DND-41 (cell line): ENCODE data around the gene PTGIR.
A peak's percentile ranks its signal among the peaks of the same experiment; 100 is the strongest.

ENCODE experiments used
- ATAC-seq: fragments of 200-7000 bp; cut with Tn5 transposase; 3 replicates; pipeline ENCODE4 v1.9.1; 2021; ENCODE audit warnings: low read depth; ENCODE audit not compliant: insufficient read depth
- DNase-seq: peaks from one replicate; pipeline ENCODE4 v3.0.0-alpha.2; 2020
- H2AFZ ChIP-seq: 2 replicates; pipeline ENCODE4 v1.6.0; 2012; ENCODE audit warnings: low read depth, low read length
- H3K27ac ChIP-seq: 2 replicates; pipeline ENCODE4 v1.5.1; 2012; ENCODE audit warnings: low read length, inconsistent platforms
- H3K27me3 ChIP-seq: fragments of 200-600 bp; sonication (generic); 2 replicates; pipeline ENCODE4 v1.6.0; 2012; ENCODE audit warnings: low read length, mild to moderate bottlenecking, inconsistent platforms; ENCODE audit not compliant: insufficient read depth, poor library complexity
- H3K36me3 ChIP-seq: 2 replicates; pipeline ENCODE4 v1.5.1; 2012; ENCODE audit warnings: low read length, inconsistent platforms; ENCODE audit not compliant: insufficient read depth
- H3K4me1 ChIP-seq: 2 replicates; pipeline ENCODE4 v1.5.1; 2012; ENCODE audit warnings: mild to moderate bottlenecking, low read length; ENCODE audit not compliant: insufficient read depth
- H3K4me2 ChIP-seq: 2 replicates; pipeline ENCODE4 v1.6.0; 2012; ENCODE audit warnings: mild to moderate bottlenecking, moderate library complexity, low read length, inconsistent platforms; ENCODE audit not compliant: insufficient read depth
- H3K4me3 ChIP-seq, 2 experiments: fragments of 200-600 bp in 1 of 2; shearing (Covaris generic) in 1 of 2; 2 replicates each; pipeline ENCODE4 v1.5.1; 2012 to 2016; ENCODE audit warnings: inconsistent platforms in 2 of 2, low read length in 2 of 2, mild to moderate bottlenecking in 2 of 2, low read depth in 1 of 2, moderate library complexity in 1 of 2
- H3K79me2 ChIP-seq: 2 replicates; pipeline ENCODE4 v1.6.0; 2012; ENCODE audit warnings: low read length, inconsistent platforms; ENCODE audit not compliant: insufficient read depth
- H3K9ac ChIP-seq: 2 replicates; pipeline ENCODE4 v1.6.0; 2012; ENCODE audit warnings: low read depth, mild to moderate bottlenecking, inconsistent platforms, low read length, moderate library complexity
- H3K9me3 ChIP-seq: 2 replicates; pipeline ENCODE4 v1.5.1; 2012; ENCODE audit warnings: low read length, moderate library complexity, mild to moderate bottlenecking, inconsistent platforms; ENCODE audit not compliant: insufficient read depth, severe bottlenecking
- H4K20me1 ChIP-seq: 2 replicates; pipeline ENCODE4 v1.6.0; 2012; ENCODE audit warnings: low read length; ENCODE audit not compliant: insufficient read depth
- EZH2 ChIP-seq: IDR thresholded peaks from 3 replicates; pipeline ENCODE4 v1.6.1; 2012; ENCODE audit warnings: borderline replicate concordance, low read depth, mild to moderate bottlenecking, moderate library complexity, low read length, inconsistent platforms; ENCODE audit not compliant: severe bottlenecking
- TF ChIP-seq, protein P1 (sequence below): IDR thresholded peaks from 2 replicates; pipeline ENCODE4 v1.5.1; 2012; ENCODE audit warnings: borderline replicate concordance, low read length, moderate library complexity, mild to moderate bottlenecking; ENCODE audit not compliant: poor library complexity, severe bottlenecking; ENCODE audit errors: extremely low read depth

Gene PTGIR

DNA sequence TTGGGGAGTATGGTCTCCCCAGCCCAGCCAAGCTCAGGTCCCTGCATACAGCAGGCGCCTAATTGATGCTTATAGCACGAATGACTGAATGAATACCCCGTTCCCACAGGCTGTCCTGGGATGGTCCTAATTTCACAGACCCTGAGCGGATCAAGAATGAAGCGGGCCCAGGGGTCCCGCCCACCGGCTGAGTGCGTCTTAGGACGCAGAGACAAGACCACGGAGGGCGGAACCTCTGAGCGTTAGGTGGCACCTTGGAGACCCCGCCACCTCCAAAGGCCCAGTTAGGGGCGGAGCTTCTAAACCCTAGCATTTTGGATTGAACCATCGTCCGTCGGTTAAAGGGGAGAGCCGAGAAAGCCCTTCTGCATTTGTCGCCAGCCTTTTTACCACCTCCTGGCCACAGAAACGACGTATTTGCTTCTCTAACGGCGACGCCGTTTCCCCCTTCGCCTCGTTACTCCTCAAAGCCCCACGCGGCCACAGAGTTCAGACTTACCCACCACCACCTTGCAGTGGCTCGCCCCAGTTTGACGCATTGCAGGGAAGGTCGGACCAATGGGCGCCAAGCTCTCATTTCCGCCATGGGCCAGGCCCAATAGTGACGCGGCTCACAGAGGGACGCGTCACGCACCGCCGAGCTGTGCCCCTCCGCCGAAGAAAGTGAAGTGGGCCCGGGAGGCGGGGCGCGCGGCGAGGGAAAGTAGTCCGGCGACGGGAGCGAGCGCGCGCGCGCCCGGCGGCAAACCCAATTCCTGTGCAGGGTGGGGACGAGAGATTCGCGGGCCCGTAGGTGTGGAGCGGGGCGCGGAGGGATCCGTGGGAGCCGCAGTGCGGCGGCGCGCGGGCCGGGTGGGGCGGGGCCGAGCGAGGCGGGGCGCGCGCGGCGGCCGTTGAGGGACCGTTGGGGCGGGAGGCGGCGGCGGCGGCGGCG, 24.2 kb downstream of the PTGIR start:
- Histone ChIP-seq H2AFZ (peak overlapping the region; percentile 95), H3K4me1 (peaks cover 37% of the 10 kb centered on the region), H3K4me2 (peak overlapping the region; percentile 64), H3K36me3 (peaks cover 34% of the 10 kb centered on the region), H3K4me3 (peak overlapping the region; percentile 15 to 72; a peak in 3 of 4 replicates), H3K27me3 (no peaks in the 10 kb centered on the region), H3K27ac (peak overlapping the region; percentile 100), H3K9ac (peak overlapping the region; percentile 93), H3K79me2 (peaks cover 45% of the 10 kb centered on the region), H4K20me1 (peaks cover 37% of the 10 kb centered on the region), H3K9me3 (peaks cover 6% of the 10 kb centered on the region)
- DNase-seq: peak; percentile 98
- TF ChIP-seq EZH2: no peak
- TF ChIP-seq, protein P1, sequence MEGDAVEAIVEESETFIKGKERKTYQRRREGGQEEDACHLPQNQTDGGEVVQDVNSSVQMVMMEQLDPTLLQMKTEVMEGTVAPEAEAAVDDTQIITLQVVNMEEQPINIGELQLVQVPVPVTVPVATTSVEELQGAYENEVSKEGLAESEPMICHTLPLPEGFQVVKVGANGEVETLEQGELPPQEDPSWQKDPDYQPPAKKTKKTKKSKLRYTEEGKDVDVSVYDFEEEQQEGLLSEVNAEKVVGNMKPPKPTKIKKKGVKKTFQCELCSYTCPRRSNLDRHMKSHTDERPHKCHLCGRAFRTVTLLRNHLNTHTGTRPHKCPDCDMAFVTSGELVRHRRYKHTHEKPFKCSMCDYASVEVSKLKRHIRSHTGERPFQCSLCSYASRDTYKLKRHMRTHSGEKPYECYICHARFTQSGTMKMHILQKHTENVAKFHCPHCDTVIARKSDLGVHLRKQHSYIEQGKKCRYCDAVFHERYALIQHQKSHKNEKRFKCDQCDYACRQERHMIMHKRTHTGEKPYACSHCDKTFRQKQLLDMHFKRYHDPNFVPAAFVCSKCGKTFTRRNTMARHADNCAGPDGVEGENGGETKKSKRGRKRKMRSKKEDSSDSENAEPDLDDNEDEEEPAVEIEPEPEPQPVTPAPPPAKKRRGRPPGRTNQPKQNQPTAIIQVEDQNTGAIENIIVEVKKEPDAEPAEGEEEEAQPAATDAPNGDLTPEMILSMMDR: peak; percentile 3
- ATAC-seq: peak; percentile 88

DNA sequence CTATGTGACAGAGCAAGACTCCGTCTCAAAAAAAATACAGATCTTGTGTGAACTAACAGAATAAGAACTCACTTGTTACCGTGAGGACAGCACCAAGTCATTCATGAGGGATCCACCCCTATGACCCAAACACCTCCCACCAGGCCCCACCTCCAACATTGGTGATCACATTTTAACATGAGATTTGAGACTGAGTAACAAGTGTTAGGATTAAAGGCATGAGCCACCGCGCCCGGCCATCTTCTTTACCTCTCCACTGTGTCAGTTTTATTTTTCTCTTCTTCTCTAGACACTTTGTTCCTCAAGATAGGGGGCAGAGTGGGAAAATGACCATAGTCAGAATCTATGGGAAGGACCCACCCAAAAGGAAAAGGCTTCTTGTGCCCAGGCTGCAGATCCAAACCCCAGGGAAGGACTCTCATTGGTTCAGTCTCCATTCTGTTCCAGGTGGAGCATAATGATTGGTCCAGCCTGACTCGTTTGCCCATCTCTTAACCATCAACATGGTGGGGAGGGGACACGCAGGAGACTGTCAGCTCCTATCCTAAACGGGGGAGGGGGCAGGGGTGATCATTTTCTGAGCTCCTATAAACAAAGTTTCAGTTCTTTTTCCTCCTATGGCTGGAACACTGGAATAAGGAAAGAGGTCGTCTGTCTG, 25.0 kb downstream of the PTGIR start:
- Histone ChIP-seq H3K4me1 (peaks cover 30% of the 10 kb centered on the region), H4K20me1 (peaks cover 29% of the 10 kb centered on the region), H3K27ac (peak overlapping the region; percentile 100), H3K79me2 (peaks cover 37% of the 10 kb centered on the region), H3K9me3 (peaks cover 6% of the 10 kb centered on the region), H3K36me3 (peaks cover 26% of the 10 kb centered on the region), H3K4me2 (peak overlapping the region; percentile 64), H3K9ac (peak overlapping the region; percentile 93), H3K4me3 (peak overlapping the region; percentile 15 to 72; a peak in 3 of 4 replicates), H2AFZ (peak overlapping the region; percentile 95), H3K27me3 (no peaks in the 10 kb centered on the region)
- no peak for DNase-seq
- TF ChIP-seq, protein P1: no peak
- TF ChIP-seq EZH2: no peak
- ATAC-seq: no peak

DNA sequence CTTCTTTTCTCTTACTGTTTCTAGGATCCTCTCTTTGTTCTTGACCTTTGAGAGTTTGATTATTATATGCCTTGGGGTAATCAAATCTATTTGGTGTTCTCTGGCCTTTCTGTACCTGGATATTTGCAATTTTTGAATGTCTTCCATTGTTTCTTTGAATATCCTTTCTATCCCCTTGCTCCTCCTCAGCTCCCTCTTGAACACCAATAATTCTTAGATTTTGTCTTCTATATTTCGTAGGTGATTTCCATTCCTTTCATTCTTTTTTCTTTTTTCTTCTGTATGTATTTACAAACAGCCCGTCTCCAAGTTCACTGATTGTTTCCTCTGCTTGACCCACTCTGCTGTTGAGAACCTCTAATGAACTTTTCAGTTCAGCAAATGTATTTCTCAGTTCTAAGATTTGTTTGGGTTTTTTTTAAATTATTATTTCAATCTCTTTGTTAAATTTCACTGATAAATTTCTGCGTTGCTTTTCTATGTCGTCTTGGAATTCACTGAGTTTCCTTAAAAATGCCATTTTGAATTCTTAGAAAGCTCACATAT, 26.4 kb downstream of the PTGIR start:
- H3K36me3 ChIP-seq: peaks cover 12% of the 10 kb centered on the region
- DNase-seq: no peak
- H3K79me2 ChIP-seq: peaks cover 23% of the 10 kb centered on the region
- no peaks in the 10 kb centered on the region for H3K27me3 ChIP-seq
- no peak for TF ChIP-seq EZH2
- TF ChIP-seq, protein P1: no peak
- no peak overlapping the region for H2AFZ ChIP-seq
- H3K9me3 ChIP-seq: peaks cover 6% of the 10 kb centered on the region
- ATAC-seq: no peak
- no peak overlapping the region for H3K27ac ChIP-seq
- H3K4me3 ChIP-seq: no peak overlapping the region
- peaks cover 16% of the 10 kb centered on the region for H4K20me1 ChIP-seq
- H3K9ac ChIP-seq: no peak overlapping the region
- no peak overlapping the region for H3K4me2 ChIP-seq
- peaks cover 21% of the 10 kb centered on the region for H3K4me1 ChIP-seq
